Stimulated activated CD4-positive, alpha-beta T cell treated with anti-CD3 and anti-CD28 coated beads, TNF-alpha, amount 100 ng/mL, for 24 hours (primary cell): ENCODE results near the gene OR52A1.
A peak's percentile ranks its signal among the peaks of the same experiment; 100 is the strongest.

ENCODE experiments used
- DNase-seq, 3 experiments: peaks; one replicate each; pipeline ENCODE4 v3.0.0-alpha.2; 2020; ENCODE audit warnings: low read depth in 3 of 3

OR52A1 gene

GRCh38 chr11:5131584-5132335, 22.8 kb downstream of the OR52A1 start:
- DNase-seq: no peak

- DNase-seq: no peak
Observed at GRCh38 chr11:5129457-5129877, 25.1 kb downstream of the OR52A1 start.

GRCh38 chr11:5124891-5125620, 29.5 kb downstream of the OR52A1 start:
- no peak for DNase-seq

- DNase-seq: peak; percentile 19 to 41 (median 20)
Observed at GRCh38 chr11:5123802-5124521, 30.6 kb downstream of the OR52A1 start.

- DNase-seq: no peak
Observed at GRCh38 chr11:5118893-5119292, 35.7 kb downstream of the OR52A1 start.

GRCh38 chr11:5117588-5117987, 37.0 kb downstream of the OR52A1 start:
- no peak for DNase-seq

GRCh38 chr11:5115339-5115738, 39.2 kb downstream of the OR52A1 start:
- DNase-seq: no peak

GRCh38 chr11:5107285-5107684, 47.3 kb downstream of the OR52A1 start:
- DNase-seq: no peak

- no peak for DNase-seq
Observed at GRCh38 chr11:5103066-5103465, 51.5 kb downstream of the OR52A1 start.

GRCh38 chr11:5102246-5102645, 52.3 kb downstream of the OR52A1 start:
- no peak for DNase-seq

- DNase-seq: no peak
Observed at GRCh38 chr11:5096011-5096410, 58.5 kb downstream of the OR52A1 start.
